Parathyroid adenoma (tissue), 2 donors: ENCODE measurements around the gene KAZN.

ENCODE experiments used
- H2AFZ ChIP-seq: fragments of 300-600 bp; sonication (generic); one replicate; pipeline ENCODE4 v1.7.0; 2017; ENCODE audit warnings: antibody characterized with exemption, mild to moderate bottlenecking
- H3K27ac ChIP-seq: fragments of 300-600 bp; sonication (generic); one replicate; pipeline ENCODE4 v1.7.0; 2017
- H3K27me3 ChIP-seq: fragments of 300-600 bp; sonication (generic); one replicate; pipeline ENCODE4 v1.7.0; 2017; ENCODE audit warnings: low read length; ENCODE audit not compliant: control insufficient read depth, insufficient read depth
- H3K36me3 ChIP-seq: fragments of 300-600 bp; sonication (generic); one replicate; pipeline ENCODE4 v1.7.0; 2017; ENCODE audit warnings: low read length; ENCODE audit not compliant: control insufficient read depth, insufficient read depth
- H3K4me1 ChIP-seq: fragments of 300-600 bp; sonication (generic); one replicate; pipeline ENCODE4 v1.7.0; 2017; ENCODE audit warnings: control low read depth
- H3K4me2 ChIP-seq: fragments of 300-600 bp; sonication (generic); one replicate; pipeline ENCODE4 v1.7.0; 2017; ENCODE audit warnings: low read length
- H3K4me3 ChIP-seq: fragments of 300-600 bp; sonication (generic); one replicate; pipeline ENCODE4 v1.7.0; 2017; ENCODE audit warnings: low read depth, low read length
- H3K79me2 ChIP-seq: fragments of 300-600 bp; sonication (generic); one replicate; pipeline ENCODE4 v1.7.0; 2017; ENCODE audit warnings: control low read depth
- H3K9ac ChIP-seq: fragments of 300-600 bp; sonication (generic); one replicate; pipeline ENCODE4 v1.7.0; 2017; ENCODE audit warnings: mild to moderate bottlenecking
- H3K9me3 ChIP-seq: fragments of 300-600 bp; sonication (generic); one replicate; pipeline ENCODE4 v1.7.0; 2017; ENCODE audit warnings: low read length; ENCODE audit not compliant: control insufficient read depth
- TF ChIP-seq, protein P1 (sequence below): fragments of 300-600 bp; sonication (generic); IDR thresholded peaks from one replicate; pipeline ENCODE4 v1.7.0; 2017; ENCODE audit warnings: antibody characterized with exemption, mild to moderate bottlenecking
- donor health status: primary hyperparathyroidism.

Gene KAZN

DNA sequence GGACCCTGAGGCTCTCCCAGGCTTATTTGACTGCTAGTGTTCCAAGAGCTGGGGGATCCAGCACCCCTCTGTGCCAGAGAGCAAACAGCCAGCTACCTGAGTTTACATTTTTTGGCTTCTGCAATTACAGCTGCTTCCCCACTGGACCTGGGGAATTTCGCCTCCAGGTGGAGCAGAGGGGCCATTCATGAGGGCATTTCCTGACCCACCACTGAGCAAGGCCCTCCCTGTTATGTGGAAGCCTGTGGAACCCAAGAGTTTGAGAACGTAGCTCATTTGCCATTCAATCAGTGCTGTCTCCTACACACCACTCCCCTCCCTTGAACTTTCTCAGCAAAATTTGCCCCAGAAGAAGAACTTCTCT, 512.4 kb downstream of the KAZN start:
- no peak overlapping the region for H2AFZ ChIP-seq
- no peak overlapping the region for H3K4me2 ChIP-seq
- TF ChIP-seq, protein P1, sequence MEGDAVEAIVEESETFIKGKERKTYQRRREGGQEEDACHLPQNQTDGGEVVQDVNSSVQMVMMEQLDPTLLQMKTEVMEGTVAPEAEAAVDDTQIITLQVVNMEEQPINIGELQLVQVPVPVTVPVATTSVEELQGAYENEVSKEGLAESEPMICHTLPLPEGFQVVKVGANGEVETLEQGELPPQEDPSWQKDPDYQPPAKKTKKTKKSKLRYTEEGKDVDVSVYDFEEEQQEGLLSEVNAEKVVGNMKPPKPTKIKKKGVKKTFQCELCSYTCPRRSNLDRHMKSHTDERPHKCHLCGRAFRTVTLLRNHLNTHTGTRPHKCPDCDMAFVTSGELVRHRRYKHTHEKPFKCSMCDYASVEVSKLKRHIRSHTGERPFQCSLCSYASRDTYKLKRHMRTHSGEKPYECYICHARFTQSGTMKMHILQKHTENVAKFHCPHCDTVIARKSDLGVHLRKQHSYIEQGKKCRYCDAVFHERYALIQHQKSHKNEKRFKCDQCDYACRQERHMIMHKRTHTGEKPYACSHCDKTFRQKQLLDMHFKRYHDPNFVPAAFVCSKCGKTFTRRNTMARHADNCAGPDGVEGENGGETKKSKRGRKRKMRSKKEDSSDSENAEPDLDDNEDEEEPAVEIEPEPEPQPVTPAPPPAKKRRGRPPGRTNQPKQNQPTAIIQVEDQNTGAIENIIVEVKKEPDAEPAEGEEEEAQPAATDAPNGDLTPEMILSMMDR = no peak
- no peaks in the 10 kb centered on the region for H3K4me1 ChIP-seq
- H3K27ac ChIP-seq = no peak overlapping the region
- H3K79me2 ChIP-seq = no peaks in the 10 kb centered on the region
- H3K36me3 ChIP-seq = no peaks in the 10 kb centered on the region
- no peak overlapping the region for H3K9ac ChIP-seq
- H3K4me3 ChIP-seq = no peak overlapping the region
- no peaks in the 10 kb centered on the region for H3K9me3 ChIP-seq
- H3K27me3 ChIP-seq = no peaks in the 10 kb centered on the region

DNA sequence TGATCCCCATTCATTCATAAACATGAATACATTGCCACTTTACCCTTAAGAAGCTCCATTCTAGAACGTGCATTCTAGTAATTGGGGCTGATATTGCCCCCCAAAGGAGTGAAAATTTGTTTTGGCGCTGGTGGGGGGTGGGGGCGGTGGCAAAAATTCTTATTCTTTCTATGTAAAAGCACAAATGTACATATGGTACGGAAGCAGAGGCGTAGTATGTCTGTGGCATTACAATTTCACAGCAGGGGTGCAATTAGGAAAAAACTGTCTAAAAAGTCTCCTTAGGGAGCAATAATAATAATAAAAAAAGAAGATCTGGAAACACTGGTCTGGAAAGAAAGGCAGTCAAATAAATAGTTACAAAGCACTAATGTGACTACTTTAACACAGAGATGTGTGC, 514.7 kb downstream of the KAZN start:
- Histone ChIP-seq H3K36me3 (no peaks in the 10 kb centered on the region), H3K27me3 (no peaks in the 10 kb centered on the region), H3K4me1 (no peaks in the 10 kb centered on the region), H3K27ac (no peak overlapping the region), H3K9me3 (no peaks in the 10 kb centered on the region), H3K4me2 (no peak overlapping the region), H2AFZ (no peak overlapping the region), H3K79me2 (no peaks in the 10 kb centered on the region), H3K4me3 (no peak overlapping the region), H3K9ac (no peak overlapping the region)
- TF ChIP-seq, protein P1 = no peak

DNA sequence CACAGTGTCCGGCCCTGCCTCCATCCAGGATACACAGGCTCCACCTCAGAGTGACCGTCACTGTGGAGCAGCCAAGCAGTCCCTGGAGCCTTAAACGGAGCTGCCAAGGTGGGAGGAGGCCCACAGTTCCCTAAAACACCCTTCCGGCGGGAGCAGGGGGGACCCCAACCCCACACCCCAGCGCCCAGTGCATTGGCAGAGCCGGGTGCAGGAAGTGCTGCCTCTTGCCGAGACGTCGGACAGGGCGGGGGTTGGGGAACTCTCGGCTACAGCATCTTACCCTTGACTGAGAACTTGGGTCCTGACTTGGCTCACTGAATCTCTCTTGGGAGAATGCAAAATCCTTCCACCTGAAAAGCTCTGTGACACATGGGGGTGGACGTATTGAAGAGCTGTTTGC, 516.4 kb downstream of the KAZN start:
- no peak overlapping the region for H3K4me3 ChIP-seq
- no peak overlapping the region for H2AFZ ChIP-seq
- no peak overlapping the region for H3K4me2 ChIP-seq
- H3K36me3 ChIP-seq = no peaks in the 10 kb centered on the region
- no peak overlapping the region for H3K9ac ChIP-seq
- no peaks in the 10 kb centered on the region for H3K4me1 ChIP-seq
- H3K27me3 ChIP-seq = no peaks in the 10 kb centered on the region
- H3K9me3 ChIP-seq = no peaks in the 10 kb centered on the region
- H3K27ac ChIP-seq = no peak overlapping the region
- TF ChIP-seq, protein P1 = no peak
- H3K79me2 ChIP-seq = no peaks in the 10 kb centered on the region

DNA sequence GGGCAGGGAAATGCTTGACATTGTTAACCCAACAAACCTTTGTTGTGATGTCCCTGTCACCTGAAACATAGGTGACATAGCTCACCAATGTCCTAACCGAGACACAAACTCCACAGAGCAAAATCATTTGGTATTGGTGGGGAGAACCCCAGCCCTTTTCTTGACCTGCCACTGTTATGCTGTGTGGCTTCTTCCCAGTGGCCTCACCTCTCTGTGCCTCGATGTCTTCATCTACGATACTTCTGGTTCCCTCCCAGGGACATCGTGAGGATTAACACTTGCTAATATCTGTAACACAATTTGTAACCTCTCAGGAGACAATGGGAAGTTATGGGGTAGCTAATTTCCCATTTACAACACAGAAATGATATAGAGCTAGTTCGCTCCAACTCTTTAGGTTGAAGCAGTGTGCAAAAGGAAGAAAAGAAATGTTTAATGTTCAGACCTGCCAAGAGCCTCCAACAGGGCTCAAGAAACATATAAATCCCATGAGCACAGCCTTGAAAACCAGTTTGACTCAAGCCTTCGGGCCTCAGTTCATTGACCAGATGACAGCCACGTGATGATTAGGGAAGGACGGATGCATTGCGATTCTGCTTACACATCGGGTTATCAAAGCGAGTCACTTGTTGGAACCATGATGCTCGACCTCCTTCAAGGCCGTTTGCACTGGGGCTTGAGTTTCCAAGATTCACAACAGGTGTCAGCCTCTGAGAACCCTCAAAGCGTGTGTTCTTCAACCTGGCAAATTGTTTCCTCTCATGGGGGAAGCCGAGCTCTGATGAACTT, 517.3 kb downstream of the KAZN start:
- no peak overlapping the region for H3K4me2 ChIP-seq
- TF ChIP-seq, protein P1 = no peak

DNA sequence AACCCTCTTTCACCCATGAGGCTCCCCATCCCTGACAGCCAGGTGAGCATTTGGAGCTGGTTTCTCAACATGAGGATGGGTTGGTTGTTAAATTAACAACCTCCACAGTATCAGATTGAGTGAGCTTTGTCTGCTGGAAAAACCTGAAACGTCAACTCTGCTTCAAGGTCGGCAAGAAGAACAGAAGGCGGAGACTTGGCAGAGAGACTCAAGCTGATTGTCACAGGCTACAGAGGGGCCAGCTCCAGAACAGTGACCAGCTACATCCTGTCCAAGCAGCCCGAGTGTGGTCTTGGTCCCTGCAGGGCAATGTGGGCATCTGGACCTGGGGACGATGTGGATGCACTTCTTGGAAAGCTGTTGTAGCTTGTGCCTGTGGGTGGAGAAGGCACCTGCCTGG, 518.5 kb downstream of the KAZN start:
- no peaks in the 10 kb centered on the region for H3K27me3 ChIP-seq
- no peak overlapping the region for H3K4me3 ChIP-seq
- TF ChIP-seq, protein P1 = no peak
- no peak overlapping the region for H2AFZ ChIP-seq
- no peak overlapping the region for H3K27ac ChIP-seq
- H3K4me2 ChIP-seq = no peak overlapping the region
- no peaks in the 10 kb centered on the region for H3K4me1 ChIP-seq
- no peak overlapping the region for H3K9ac ChIP-seq
- no peaks in the 10 kb centered on the region for H3K9me3 ChIP-seq
- H3K36me3 ChIP-seq = no peaks in the 10 kb centered on the region
- no peaks in the 10 kb centered on the region for H3K79me2 ChIP-seq

More for the DNA sequence above, 517.3 kb downstream of the KAZN start:
- Histone ChIP-seq H3K27ac (no peak overlapping the region), H3K9ac (no peak overlapping the region), H3K36me3 (no peaks in the 10 kb centered on the region), H3K79me2 (no peaks in the 10 kb centered on the region), H2AFZ (no peak overlapping the region), H3K4me1 (no peaks in the 10 kb centered on the region), H3K4me3 (no peak overlapping the region), H3K9me3 (no peaks in the 10 kb centered on the region), H3K27me3 (no peaks in the 10 kb centered on the region)
